Tibial nerve (tissue), 4 donors: ENCODE data around the gene RGS6.

Experiments used
- CTCF ChIP-seq, 5 experiments: fragments of 200-600 bp in 3 of 5; fragments of 450-650 bp in 2 of 5; sonication (generic) in 3 of 5; IDR thresholded peaks; one replicate each; pipeline ENCODE4 v1.5.1; 2016 to 2019; ENCODE audit warnings: antibody characterized with exemption in 5 of 5, mild to moderate bottlenecking in 3 of 5, moderate library complexity in 2 of 5
- EP300 ChIP-seq, 2 donors: sonication (generic); formaldehyde crosslinking; IDR thresholded peaks; one replicate each; pipeline ENCODE4 v1.6.1; 2017; ENCODE audit warnings: antibody characterized with exemption in 2 of 2, mild to moderate bottlenecking in 1 of 2

GRCh38 chr14:72409047-72409446, 476.8 kb downstream of the RGS6 start:
- TF ChIP-seq CTCF (IDR thresholded peaks at IDR 0.05) (no peak), EP300 (IDR thresholded peaks at IDR 0.05) (no peak)
